Fibroblast of lung (primary cell): ENCODE results near the gene GRAMD4.

ENCODE experiments used
- CTCF ChIP-seq, 2 donors: IDR thresholded peaks in 1 of 2; conservative IDR thresholded peaks in 1 of 2; 1 replicate in 1 of 2; 2 replicates in 1 of 2; pipeline ENCODE4 v1.5.1; 2011 to 2012; ENCODE audit warnings: low read length in 2 of 2, control low read depth in 1 of 2, inconsistent platforms in 1 of 2, low read depth in 1 of 2, mild to moderate bottlenecking in 1 of 2
- EZH2 ChIP-seq: IDR thresholded peaks from 2 replicates; pipeline ENCODE4 v1.5.1; 2012; ENCODE audit warnings: low read length, control low read depth, mild to moderate bottlenecking; ENCODE audit errors: missing control alignments

GRCh38 chr22:46619830-46620501, at the start of gene GRAMD4:
- TF ChIP-seq CTCF (conservative IDR thresholded peaks at IDR 0.05 in 1 of 2, IDR thresholded peaks at IDR 0.05 in 1 of 2; ENCODE audit: low read depth in 1 of 2, low read length in 2 of 2) (no peak), EZH2 (no peak)
